Fibroblast of lung (primary cell): Measurements from ENCODE around the gene ONECUT3. TPM values are rescaled to one million over a fixed set of nuclear protein-coding genes. Genes with fewer than 3 reads are reported as not detected.
A peak's percentile ranks its signal among the peaks of the same experiment; 100 is the strongest.

Experiments
- DNase-seq, 2 donors: peaks; one replicate each; pipeline versions ENCODE4 v3.0.0 to v3.0.0-alpha.2; 2010; ENCODE audit warnings: low read depth in 2 of 2
- H2AFZ ChIP-seq: 2 replicates; pipeline ENCODE4 v1.5.1; 2012; ENCODE audit warnings: low read length, control low read depth, inconsistent platforms
- H3K27ac ChIP-seq: 2 replicates; pipeline ENCODE4 v1.5.1; 2011; ENCODE audit warnings: low read length, control low read depth; ENCODE audit not compliant: insufficient read depth
- H3K27me3 ChIP-seq: 2 replicates; pipeline ENCODE4 v1.5.1; 2011; ENCODE audit warnings: mild to moderate bottlenecking, low read length; ENCODE audit not compliant: control insufficient read depth, insufficient read depth
- H3K36me3 ChIP-seq: 2 replicates; pipeline ENCODE4 v1.5.1; 2011; ENCODE audit warnings: low read length; ENCODE audit not compliant: control insufficient read depth, insufficient read depth
- H3K4me1 ChIP-seq: 2 replicates; pipeline ENCODE4 v1.5.1; 2011; ENCODE audit warnings: low read length; ENCODE audit not compliant: control insufficient read depth, insufficient read depth; ENCODE audit errors: extremely low read depth
- H3K4me2 ChIP-seq: 2 replicates; pipeline ENCODE4 v1.5.1; 2011; ENCODE audit warnings: low read length, control low read depth; ENCODE audit not compliant: insufficient read depth; ENCODE audit errors: extremely low read depth
- H3K4me3 ChIP-seq, 4 experiments: fragments of 200-600 bp in 1 of 4; sonication (generic) in 1 of 4; replicated peaks in 1 of 4; 2 replicates each; pipeline ENCODE4 v1.5.1; 2011 to 2016; ENCODE audit warnings: low read length in 4 of 4, low read depth in 3 of 4, mild to moderate bottlenecking in 3 of 4, control low read depth in 2 of 4, inconsistent platforms in 1 of 4, mixed read lengths in 1 of 4; ENCODE audit not compliant: insufficient read depth in 1 of 4; ENCODE audit errors: control extremely low read depth in 1 of 4
- H3K79me2 ChIP-seq: 2 replicates; pipeline ENCODE4 v1.5.1; 2012; ENCODE audit warnings: mild to moderate bottlenecking, low read length, inconsistent platforms; ENCODE audit not compliant: control insufficient read depth, insufficient read depth
- H3K9ac ChIP-seq: 2 replicates; pipeline ENCODE4 v1.5.1; 2011; ENCODE audit warnings: mild to moderate bottlenecking, low read length, control low read depth; ENCODE audit not compliant: insufficient read depth
- H3K9me3 ChIP-seq: 2 replicates; pipeline ENCODE4 v1.5.1; 2012; ENCODE audit warnings: low read depth, low read length; ENCODE audit not compliant: control insufficient read depth, insufficient read depth
- H4K20me1 ChIP-seq: 2 replicates; pipeline ENCODE4 v1.5.1; 2011; ENCODE audit warnings: low read length; ENCODE audit not compliant: control insufficient read depth, insufficient read depth; ENCODE audit errors: extremely low read depth
- EZH2 ChIP-seq: IDR thresholded peaks from 2 replicates; pipeline ENCODE4 v1.5.1; 2012; ENCODE audit warnings: low read length, control low read depth, mild to moderate bottlenecking; ENCODE audit errors: missing control alignments
- polyA plus RNA-seq, 2 donors: library from polyadenylated mRNA; depleted of rRNA in 1 of 2; stranded (reverse) in 1 of 2; unstranded in 1 of 2; fragments of >200 nt; gene quantifications; 2 replicates each; pipeline ENCODE4 v1.2.1, GENCODE V29; 2011 to 2012; ENCODE audit warnings: missing spikeins in 1 of 2
- total RNA-seq: library from RNA; depleted of rRNA; stranded (reverse); fragments of >200 nt; gene quantifications from 2 replicates; pipeline ENCODE4 v1.2.1, GENCODE V29; 2014
- TF ChIP-seq, protein P1 (sequence below), 2 donors: IDR thresholded peaks in 1 of 2; conservative IDR thresholded peaks in 1 of 2; 1 replicate in 1 of 2; 2 replicates in 1 of 2; pipeline ENCODE4 v1.5.1; 2011 to 2012; ENCODE audit warnings: low read length in 2 of 2, control low read depth in 1 of 2, inconsistent platforms in 1 of 2, low read depth in 1 of 2, mild to moderate bottlenecking in 1 of 2

The ONECUT3 gene
- total and polyA plus RNA-seq, 2 donors (not counting 1 experiment from before 2014, with no cell fraction given), result not detected

DNA sequence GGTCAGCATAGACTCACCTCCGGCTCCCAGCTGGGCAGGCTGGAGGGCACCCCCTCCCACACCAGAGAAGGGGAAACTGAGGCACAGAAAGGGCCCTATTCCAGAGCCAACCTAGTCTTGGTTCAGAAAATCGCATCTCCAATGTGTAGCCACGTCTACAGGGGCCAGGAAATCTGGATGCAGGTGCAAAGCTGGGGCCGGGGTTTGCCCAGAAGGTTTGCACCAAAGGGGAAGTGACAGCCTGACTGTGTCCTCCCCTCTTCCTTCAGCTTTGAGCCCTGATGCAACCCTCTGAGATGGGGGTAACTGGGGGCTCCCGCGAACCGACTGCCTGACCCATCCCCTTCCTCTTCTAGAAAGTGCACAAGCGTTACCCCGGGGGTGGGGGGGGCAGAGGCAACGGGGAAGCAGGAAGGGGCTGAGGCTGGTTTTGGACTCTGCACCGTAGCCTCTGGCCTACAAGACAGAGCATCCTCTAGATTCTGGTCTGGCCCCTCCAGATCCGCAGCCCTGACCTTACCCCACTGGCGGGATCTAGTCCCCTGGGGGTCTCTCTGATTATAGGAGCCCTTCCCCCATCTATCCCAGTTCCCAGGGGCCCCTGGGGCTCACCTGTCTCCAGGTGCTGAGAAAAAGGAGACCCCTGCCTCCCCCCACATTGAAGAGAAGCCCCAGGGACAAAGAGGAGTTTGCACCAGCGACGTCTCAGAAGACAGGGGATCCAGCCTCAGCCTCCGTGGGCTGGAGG, 1.1 kb upstream of the ONECUT3 start:
- H2AFZ ChIP-seq, result no peak overlapping the region
- H3K27me3 ChIP-seq, result peaks cover 68% of the 10 kb centered on the region
- H3K36me3 ChIP-seq, result no peaks in the 10 kb centered on the region
- H3K4me2 ChIP-seq, result no peak overlapping the region
- H3K9ac ChIP-seq, result no peak overlapping the region
- DNase-seq, result no peak
- TF ChIP-seq, protein P1, sequence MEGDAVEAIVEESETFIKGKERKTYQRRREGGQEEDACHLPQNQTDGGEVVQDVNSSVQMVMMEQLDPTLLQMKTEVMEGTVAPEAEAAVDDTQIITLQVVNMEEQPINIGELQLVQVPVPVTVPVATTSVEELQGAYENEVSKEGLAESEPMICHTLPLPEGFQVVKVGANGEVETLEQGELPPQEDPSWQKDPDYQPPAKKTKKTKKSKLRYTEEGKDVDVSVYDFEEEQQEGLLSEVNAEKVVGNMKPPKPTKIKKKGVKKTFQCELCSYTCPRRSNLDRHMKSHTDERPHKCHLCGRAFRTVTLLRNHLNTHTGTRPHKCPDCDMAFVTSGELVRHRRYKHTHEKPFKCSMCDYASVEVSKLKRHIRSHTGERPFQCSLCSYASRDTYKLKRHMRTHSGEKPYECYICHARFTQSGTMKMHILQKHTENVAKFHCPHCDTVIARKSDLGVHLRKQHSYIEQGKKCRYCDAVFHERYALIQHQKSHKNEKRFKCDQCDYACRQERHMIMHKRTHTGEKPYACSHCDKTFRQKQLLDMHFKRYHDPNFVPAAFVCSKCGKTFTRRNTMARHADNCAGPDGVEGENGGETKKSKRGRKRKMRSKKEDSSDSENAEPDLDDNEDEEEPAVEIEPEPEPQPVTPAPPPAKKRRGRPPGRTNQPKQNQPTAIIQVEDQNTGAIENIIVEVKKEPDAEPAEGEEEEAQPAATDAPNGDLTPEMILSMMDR (conservative IDR thresholded peaks at IDR 0.05 in 1 of 2, IDR thresholded peaks at IDR 0.05 in 1 of 2; ENCODE audit: low read depth in 1 of 2, low read length in 2 of 2), result no peak
- TF ChIP-seq EZH2, result peak; percentile 72
- H3K9me3 ChIP-seq, result no peaks in the 10 kb centered on the region
- H3K27ac ChIP-seq, result no peak overlapping the region
- H3K4me3 ChIP-seq, result no peak overlapping the region
- no peaks in the 10 kb centered on the region for H3K79me2 ChIP-seq
- H3K4me1 ChIP-seq, result peaks cover 6% of the 10 kb centered on the region
- no peaks in the 10 kb centered on the region for H4K20me1 ChIP-seq

DNA sequence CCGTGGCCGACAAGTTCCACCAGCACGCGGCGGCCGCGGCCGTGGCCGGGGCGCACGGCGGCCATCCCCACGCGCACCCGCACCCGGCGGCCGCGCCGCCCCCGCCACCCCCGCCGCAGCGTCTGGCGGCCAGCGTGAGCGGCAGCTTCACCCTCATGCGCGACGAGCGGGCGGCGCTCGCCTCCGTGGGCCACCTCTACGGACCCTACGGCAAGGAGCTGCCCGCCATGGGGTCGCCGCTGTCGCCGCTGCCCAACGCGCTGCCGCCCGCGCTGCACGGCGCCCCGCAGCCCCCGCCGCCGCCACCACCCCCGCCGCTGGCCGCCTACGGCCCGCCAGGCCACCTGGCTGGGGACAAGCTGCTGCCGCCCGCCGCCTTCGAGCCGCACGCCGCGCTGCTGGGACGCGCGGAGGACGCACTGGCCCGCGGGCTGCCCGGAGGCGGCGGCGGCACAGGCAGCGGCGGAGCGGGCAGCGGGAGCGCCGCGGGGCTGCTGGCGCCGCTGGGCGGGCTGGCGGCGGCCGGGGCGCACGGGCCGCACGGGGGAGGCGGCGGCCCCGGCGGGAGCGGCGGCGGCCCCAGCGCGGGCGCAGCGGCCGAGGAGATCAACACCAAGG, 821 bp downstream of the ONECUT3 start:
- Histone ChIP-seq H3K9me3 (no peaks in the 10 kb centered on the region), H3K27me3 (peaks cover 72% of the 10 kb centered on the region), H3K4me1 (no peaks in the 10 kb centered on the region), H3K4me3 (no peak overlapping the region), H3K79me2 (no peaks in the 10 kb centered on the region), H4K20me1 (no peaks in the 10 kb centered on the region), H3K4me2 (no peak overlapping the region), H3K36me3 (no peaks in the 10 kb centered on the region), H2AFZ (no peak overlapping the region), H3K27ac (no peak overlapping the region), H3K9ac (no peak overlapping the region)
- DNase-seq, result no peak
- TF ChIP-seq, protein P1 (conservative IDR thresholded peaks at IDR 0.05 in 1 of 2, IDR thresholded peaks at IDR 0.05 in 1 of 2; ENCODE audit: low read depth in 1 of 2, low read length in 2 of 2), result no peak
- TF ChIP-seq EZH2, result no peak

DNA sequence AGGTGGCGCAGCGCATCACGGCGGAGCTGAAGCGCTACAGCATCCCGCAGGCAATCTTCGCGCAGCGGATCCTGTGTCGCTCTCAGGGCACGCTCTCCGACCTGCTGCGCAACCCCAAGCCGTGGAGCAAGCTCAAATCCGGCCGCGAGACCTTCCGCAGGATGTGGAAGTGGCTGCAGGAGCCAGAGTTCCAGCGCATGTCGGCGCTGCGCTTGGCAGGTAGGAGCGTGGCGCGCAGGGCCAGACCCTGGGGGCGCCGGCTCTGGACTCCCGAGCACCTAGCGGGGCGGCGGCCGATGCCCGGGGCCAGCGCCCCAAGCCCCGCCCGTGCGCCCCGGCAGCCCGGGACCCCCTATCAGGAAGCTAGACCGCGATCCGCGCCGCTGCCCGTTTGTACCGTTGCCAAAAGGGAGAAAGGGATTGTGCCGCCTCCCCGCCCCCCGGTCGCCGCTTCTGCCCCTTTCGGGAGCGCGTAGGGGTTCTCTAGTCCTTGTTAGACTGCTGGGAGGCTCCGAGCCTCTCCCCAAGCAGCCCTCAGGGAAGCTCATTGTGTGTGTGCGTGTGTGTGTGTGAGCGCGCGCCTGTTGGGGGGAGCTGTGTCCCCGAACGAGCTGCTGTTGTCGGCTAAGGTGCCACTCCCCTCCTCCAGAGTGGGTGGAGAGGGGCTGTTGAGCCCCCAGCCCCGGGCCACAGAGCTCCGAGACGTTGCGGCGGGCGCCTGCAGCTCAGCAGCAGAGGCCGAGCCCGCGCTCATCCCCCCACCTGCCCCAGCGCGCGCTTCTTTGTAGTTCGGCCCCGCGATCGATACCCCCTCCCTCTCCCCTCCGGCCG, 1.5 kb downstream of the ONECUT3 start:
- H3K4me3 ChIP-seq, result no peak overlapping the region
- no peak overlapping the region for H3K4me2 ChIP-seq
- no peaks in the 10 kb centered on the region for H3K36me3 ChIP-seq
- TF ChIP-seq, protein P1 (conservative IDR thresholded peaks at IDR 0.05 in 1 of 2, IDR thresholded peaks at IDR 0.05 in 1 of 2; ENCODE audit: low read depth in 1 of 2, low read length in 2 of 2), result no peak
- peak; percentile 98 for TF ChIP-seq EZH2
- no peak overlapping the region for H3K9ac ChIP-seq
- no peak overlapping the region for H3K27ac ChIP-seq
- no peaks in the 10 kb centered on the region for H3K79me2 ChIP-seq
- H3K27me3 ChIP-seq, result peaks cover 70% of the 10 kb centered on the region
- peak in 1 of 2 donors; percentile 23 for DNase-seq
- H3K9me3 ChIP-seq, result no peaks in the 10 kb centered on the region
- H2AFZ ChIP-seq, result no peak overlapping the region
- H3K4me1 ChIP-seq, result no peaks in the 10 kb centered on the region
- no peaks in the 10 kb centered on the region for H4K20me1 ChIP-seq
